Bronchial smooth muscle cell (primary cell): Measurements from ENCODE around the gene RSF1. TPM values are rescaled to one million over a fixed set of nuclear protein-coding genes. Genes with fewer than 3 reads are reported as not detected.

Experiments used
- total RNA-seq: library from RNA; depleted of rRNA; stranded (reverse); fragments of >200 nt; gene quantifications from 2 replicates; pipeline ENCODE4 v1.2.1, GENCODE V29; 2014

RSF1 gene, protein sequence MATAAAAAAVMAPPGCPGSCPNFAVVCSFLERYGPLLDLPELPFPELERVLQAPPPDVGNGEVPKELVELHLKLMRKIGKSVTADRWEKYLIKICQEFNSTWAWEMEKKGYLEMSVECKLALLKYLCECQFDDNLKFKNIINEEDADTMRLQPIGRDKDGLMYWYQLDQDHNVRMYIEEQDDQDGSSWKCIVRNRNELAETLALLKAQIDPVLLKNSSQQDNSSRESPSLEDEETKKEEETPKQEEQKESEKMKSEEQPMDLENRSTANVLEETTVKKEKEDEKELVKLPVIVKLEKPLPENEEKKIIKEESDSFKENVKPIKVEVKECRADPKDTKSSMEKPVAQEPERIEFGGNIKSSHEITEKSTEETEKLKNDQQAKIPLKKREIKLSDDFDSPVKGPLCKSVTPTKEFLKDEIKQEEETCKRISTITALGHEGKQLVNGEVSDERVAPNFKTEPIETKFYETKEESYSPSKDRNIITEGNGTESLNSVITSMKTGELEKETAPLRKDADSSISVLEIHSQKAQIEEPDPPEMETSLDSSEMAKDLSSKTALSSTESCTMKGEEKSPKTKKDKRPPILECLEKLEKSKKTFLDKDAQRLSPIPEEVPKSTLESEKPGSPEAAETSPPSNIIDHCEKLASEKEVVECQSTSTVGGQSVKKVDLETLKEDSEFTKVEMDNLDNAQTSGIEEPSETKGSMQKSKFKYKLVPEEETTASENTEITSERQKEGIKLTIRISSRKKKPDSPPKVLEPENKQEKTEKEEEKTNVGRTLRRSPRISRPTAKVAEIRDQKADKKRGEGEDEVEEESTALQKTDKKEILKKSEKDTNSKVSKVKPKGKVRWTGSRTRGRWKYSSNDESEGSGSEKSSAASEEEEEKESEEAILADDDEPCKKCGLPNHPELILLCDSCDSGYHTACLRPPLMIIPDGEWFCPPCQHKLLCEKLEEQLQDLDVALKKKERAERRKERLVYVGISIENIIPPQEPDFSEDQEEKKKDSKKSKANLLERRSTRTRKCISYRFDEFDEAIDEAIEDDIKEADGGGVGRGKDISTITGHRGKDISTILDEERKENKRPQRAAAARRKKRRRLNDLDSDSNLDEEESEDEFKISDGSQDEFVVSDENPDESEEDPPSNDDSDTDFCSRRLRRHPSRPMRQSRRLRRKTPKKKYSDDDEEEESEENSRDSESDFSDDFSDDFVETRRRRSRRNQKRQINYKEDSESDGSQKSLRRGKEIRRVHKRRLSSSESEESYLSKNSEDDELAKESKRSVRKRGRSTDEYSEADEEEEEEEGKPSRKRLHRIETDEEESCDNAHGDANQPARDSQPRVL (N-terminal part only)
- total RNA-seq: 28.3 and 32.3 TPM in 2 replicates

DNA sequence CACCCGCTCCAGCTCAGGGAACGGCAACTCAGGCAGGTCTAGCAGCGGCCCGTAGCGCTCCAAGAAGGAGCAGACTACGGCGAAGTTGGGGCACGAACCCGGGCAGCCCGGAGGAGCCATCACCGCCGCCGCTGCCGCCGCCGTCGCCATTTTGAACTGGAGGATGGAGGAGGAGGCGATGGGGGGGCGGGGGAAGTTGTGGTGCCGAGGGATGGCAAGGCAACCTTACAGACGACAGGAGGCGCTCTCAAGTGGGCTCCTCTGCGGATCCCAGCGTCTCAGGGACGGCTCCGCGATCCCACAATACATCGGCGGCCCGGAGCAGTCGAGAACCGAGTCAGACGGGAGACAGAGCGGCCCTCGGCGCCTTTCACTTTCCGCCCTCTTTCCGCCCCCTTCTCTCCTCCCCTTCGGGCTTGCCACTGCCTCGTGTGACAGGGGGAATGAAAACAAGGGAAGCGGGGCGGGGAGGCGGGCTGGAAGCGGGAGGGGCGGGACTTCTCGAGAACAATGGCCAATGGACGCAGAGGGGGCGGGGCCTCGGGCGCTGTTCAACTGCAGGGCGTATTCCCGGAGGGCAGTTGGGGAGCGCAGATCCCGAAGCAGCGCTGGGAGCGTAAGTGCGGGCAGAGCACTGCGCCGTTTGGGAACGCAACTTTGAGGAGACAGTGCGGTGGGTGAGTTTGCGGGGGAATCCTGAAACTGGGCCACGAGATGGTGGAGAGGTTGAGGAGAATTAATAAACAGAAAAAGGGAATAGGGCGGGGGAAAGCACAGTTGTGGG, at the start of gene RSF1, which contains the start of gene AAMDC:
TSS of gene RSF1 (minus strand) at position 158 of the 784 bp plus-strand sequence. CDS start at position 150, 8 bp downstream.
TSS of gene AAMDC (plus strand) at position 580 of the 784 bp plus-strand sequence. CDS start 21,353 bp downstream, outside the sequence.

DNA sequence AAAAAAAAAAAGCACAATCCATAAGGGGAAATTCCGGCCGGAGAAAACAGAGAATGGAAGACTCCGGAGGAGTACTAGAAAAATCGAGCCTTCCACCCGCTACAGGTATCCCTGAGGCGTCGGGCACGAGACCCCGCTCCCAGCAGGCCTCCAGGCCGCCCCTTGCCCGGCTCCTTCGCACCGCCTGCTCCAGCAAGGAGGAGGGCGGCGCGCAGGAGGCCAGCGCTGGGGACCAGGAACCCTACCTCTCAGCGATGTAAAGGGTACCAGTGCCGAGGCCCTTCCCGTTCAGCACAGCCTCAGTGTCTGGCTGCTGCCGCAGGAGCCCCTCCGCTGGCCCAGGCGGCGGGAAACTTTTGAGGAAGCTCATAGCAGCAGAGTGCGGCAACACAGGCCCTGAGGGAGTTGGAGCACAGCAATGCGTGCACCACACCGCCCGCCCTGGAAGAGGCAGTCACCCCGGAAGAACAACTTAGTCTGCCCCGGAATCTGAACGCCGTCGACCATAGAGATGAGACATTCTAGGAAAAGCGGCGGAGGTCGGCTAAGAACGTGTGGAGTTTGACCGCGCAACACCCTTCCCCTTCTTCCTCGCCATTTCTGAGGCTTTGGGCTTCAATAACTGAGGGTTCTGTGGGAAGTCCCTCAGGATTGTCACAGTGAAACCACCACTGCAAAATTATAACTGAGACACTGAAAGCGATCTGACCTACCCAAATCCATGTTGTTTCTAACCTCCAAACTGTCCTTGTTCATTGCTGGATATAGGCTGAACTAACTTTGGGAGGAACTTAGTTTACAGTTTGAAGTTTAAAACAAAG, 183.0 kb downstream of the RSF1 start, which contains the start of gene CLNS1A:
TSS of gene CLNS1A (minus strand) at position 450 of the 821 bp plus-strand sequence. CDS start at position 370, 80 bp downstream.

Other genes with a start within 250 kb of the RSF1 start
- 3.9 and 4.4 TPM in 2 replicates for gene AQP11, start 230.8 kb downstream of the RSF1 start, total RNA-seq
- 141 and 299 TPM in 2 replicates for gene CLNS1A, start 182.9 kb downstream of the RSF1 start, total RNA-seq
- gene AAMDC, start 422 bp upstream of the RSF1 start, total RNA-seq: 46.9 and 48.4 TPM in 2 replicates
- 24.7 and 32.1 TPM in 2 replicates for gene INTS4, start 173.9 kb upstream of the RSF1 start, total RNA-seq
- gene KCTD14, start 202.6 kb upstream of the RSF1 start, total RNA-seq: 0.32 and 0.43 TPM in 2 replicates
- gene THRSP, start 243.1 kb upstream of the RSF1 start, total RNA-seq: 0.09 TPM in 1 of 2 replicates, not detected in the other